K562 (cell line): ENCODE measurements around the gene WDR45. TPM values are rescaled to one million over a fixed set of nuclear protein-coding genes. Genes with fewer than 3 reads are reported as not detected.

Experiments
- CCAR2 ChIP-seq: fragments of 200-400 bp; formaldehyde crosslinking; IDR thresholded peaks from 2 replicates; pipeline ENCODE4 v1.6.1; 2017; ENCODE audit warnings: mild to moderate bottlenecking, low read depth, low read length
- CSDE1 ChIP-seq, 2 experiments: fragments of 450-650 bp; IDR thresholded peaks; 2 replicates each; pipeline ENCODE4 v1.6.1; 2016; ENCODE audit warnings: mild to moderate bottlenecking in 1 of 2
- E2F3 ChIP-seq: fragments of 250-450 bp; sonication (Bioruptor Pico); IDR thresholded peaks from 2 replicates; pipeline ENCODE4 v1.4.0; 2020; ENCODE audit warnings: mild to moderate bottlenecking
- FUS ChIP-seq: fragments of 200-400 bp; formaldehyde crosslinking; optimal IDR thresholded peaks from 2 replicates; pipeline ENCODE3; 2017; ENCODE audit warnings: low read depth, low read length
- GTF2A2 ChIP-seq: IDR thresholded peaks from 2 replicates; pipeline ENCODE4 v1.6.1; 2016; ENCODE audit warnings: mild to moderate bottlenecking, missing genetic modification characterization, missing compliant biosample characterization
- HMGN3 ChIP-seq: IDR thresholded peaks from 2 replicates; pipeline ENCODE4 v1.6.1; 2011; ENCODE audit warnings: borderline replicate concordance, low read depth, mild to moderate bottlenecking, mixed read lengths, low read length; ENCODE audit not compliant: insufficient read length; ENCODE audit errors: extremely low read depth
- MBD2 ChIP-seq: sonication (generic); IDR thresholded peaks from 2 replicates; pipeline ENCODE4 v1.6.1; 2016; ENCODE audit warnings: low read depth, borderline replicate concordance
- MTA3 ChIP-seq: fragments of 450-650 bp; formaldehyde crosslinking; IDR thresholded peaks from 2 replicates; pipeline ENCODE4 v1.6.1; 2017; ENCODE audit warnings: mild to moderate bottlenecking, borderline replicate concordance
- POLR3A ChIP-seq: IDR thresholded peaks from 2 replicates; pipeline ENCODE4 v1.6.1; 2011; ENCODE audit warnings: borderline replicate concordance, mild to moderate bottlenecking, moderate library complexity; ENCODE audit not compliant: insufficient read length, insufficient read depth; ENCODE audit errors: extremely low read depth
- PPARD ChIP-seq: fragments of 250-450 bp; sonication (Bioruptor Pico); IDR thresholded peaks from 2 replicates; pipeline ENCODE4 v1.8.0; 2022; ENCODE audit warnings: inconsistent platforms, mild to moderate bottlenecking, moderate library complexity
- RBBP5 ChIP-seq: fragments of 200-600 bp; sonication (generic); IDR thresholded peaks from 2 replicates; pipeline ENCODE4 v1.6.1; 2012; ENCODE audit warnings: borderline replicate concordance, mild to moderate bottlenecking, low read length, control low read depth, inconsistent platforms; ENCODE audit not compliant: insufficient read depth, poor library complexity, severe bottlenecking
- RBFOX2 ChIP-seq: fragments of 200-400 bp; formaldehyde crosslinking; IDR thresholded peaks from 2 replicates; pipeline ENCODE4 v1.6.1; 2017; ENCODE audit warnings: low read depth, mild to moderate bottlenecking, low read length, moderate library complexity
- RBM14 ChIP-seq: fragments of 200-400 bp; formaldehyde crosslinking; IDR thresholded peaks from 2 replicates; pipeline ENCODE4 v1.6.1; 2018; ENCODE audit warnings: low read depth, mild to moderate bottlenecking, low read length, moderate library complexity, borderline replicate concordance; ENCODE audit not compliant: insufficient read depth
- RFX5 ChIP-seq: IDR thresholded peaks from 2 replicates; pipeline ENCODE4 v1.6.1; 2011; ENCODE audit warnings: low read depth, mild to moderate bottlenecking, improper control_type of control experiment, low read length
- SIRT6 ChIP-seq: IDR thresholded peaks from one replicate; pipeline ENCODE4 v1.6.1; 2012; ENCODE audit warnings: low read depth, mild to moderate bottlenecking, control low read depth, inconsistent platforms, low read length, moderate library complexity
- TAL1 ChIP-seq: fragments of 450-650 bp; IDR thresholded peaks from 2 replicates; pipeline ENCODE4 v1.6.1; 2016; ENCODE audit warnings: mild to moderate bottlenecking
- XRCC3 ChIP-seq: fragments of 450-650 bp; IDR thresholded peaks from 2 replicates; pipeline ENCODE4 v1.6.1; 2017; ENCODE audit warnings: mild to moderate bottlenecking, moderate library complexity
- ZNF175 ChIP-seq: fragments of 200-800 bp; sonication (Bioruptor generic); IDR thresholded peaks from 2 replicates; pipeline ENCODE4 v1.6.1; 2016; ENCODE audit warnings: low read depth, mild to moderate bottlenecking, missing genetic modification characterization, missing compliant biosample characterization
- ZNF561 ChIP-seq: fragments of 450-650 bp; formaldehyde crosslinking; conservative IDR thresholded peaks from 2 replicates; pipeline ENCODE4 v1.4.0; 2020; ENCODE audit warnings: mild to moderate bottlenecking, moderate library complexity
- ZNF644 ChIP-seq: fragments of 200-800 bp; sonication (Bioruptor generic); IDR thresholded peaks from 2 replicates; pipeline ENCODE4 v1.6.1; 2016; ENCODE audit warnings: low read depth, missing genetic modification characterization, missing compliant biosample characterization
- polyA plus RNA-seq, 8 experiments: library from polyadenylated mRNA; depleted of rRNA in 4 of 8; stranded (reverse) in 5 of 8; unstranded in 3 of 8; fragments of >200 nt; fragmentation: Nextera tagmentation in 2 of 8; fragmentation: Illumina TruSeq in 1 of 8; extraction: Ambion mirVana in 2 of 8; extraction: Trizol in 1 of 8; gene quantifications; 2 replicates each; pipeline versions ENCODE4 v1.2.1 to v1.2.3, GENCODE V29; 2011 to 2014; ENCODE audit warnings: inconsistent platforms in 1 of 8, missing spikeins in 1 of 8
- total RNA-seq, 7 experiments: library from RNA; depleted of rRNA in 6 of 7; stranded (reverse); fragments of >200 nt in 6 of 7; fragmentation: Illumina TruSeq in 2 of 7; extraction: Trizol in 2 of 7; gene quantifications; 2 replicates each; pipeline versions ENCODE4 v1.2.1 to v1.2.3, GENCODE V29; 2011 to 2021; ENCODE audit warnings: low replicate concordance in 1 of 7
- TF ChIP-seq, protein P1 (sequence below): sonication (generic); formaldehyde crosslinking; IDR thresholded peaks from 2 replicates; pipeline ENCODE4 v1.8.1; 2023; ENCODE audit warnings: mild to moderate bottlenecking, missing genetic modification reagents, moderate library complexity
- TF ChIP-seq, protein P2 (sequence below): fragments of 250-450 bp; sonication (Bioruptor Pico); IDR thresholded peaks from 2 replicates; pipeline ENCODE4 v1.5.0; 2021
- TF ChIP-seq, protein P3 (sequence below): fragments of 450-650 bp; IDR thresholded peaks from 2 replicates; pipeline ENCODE4 v1.6.1; 2016; ENCODE audit warnings: antibody characterized with exemption
- TF ChIP-seq, protein P4 (sequence below): sonication (generic); formaldehyde crosslinking; IDR thresholded peaks from 2 replicates; pipeline ENCODE4 v1.8.0; 2022; ENCODE audit warnings: missing genetic modification reagents, mild to moderate bottlenecking, moderate library complexity, borderline replicate concordance

The WDR45 gene
- total and polyA plus RNA-seq, 9 of the 15 experiments (the other 6 are each of a cell fraction or from before 2014, with no cell fraction given) = 19.4 to 136 (median 59.7) TPM

DNA sequence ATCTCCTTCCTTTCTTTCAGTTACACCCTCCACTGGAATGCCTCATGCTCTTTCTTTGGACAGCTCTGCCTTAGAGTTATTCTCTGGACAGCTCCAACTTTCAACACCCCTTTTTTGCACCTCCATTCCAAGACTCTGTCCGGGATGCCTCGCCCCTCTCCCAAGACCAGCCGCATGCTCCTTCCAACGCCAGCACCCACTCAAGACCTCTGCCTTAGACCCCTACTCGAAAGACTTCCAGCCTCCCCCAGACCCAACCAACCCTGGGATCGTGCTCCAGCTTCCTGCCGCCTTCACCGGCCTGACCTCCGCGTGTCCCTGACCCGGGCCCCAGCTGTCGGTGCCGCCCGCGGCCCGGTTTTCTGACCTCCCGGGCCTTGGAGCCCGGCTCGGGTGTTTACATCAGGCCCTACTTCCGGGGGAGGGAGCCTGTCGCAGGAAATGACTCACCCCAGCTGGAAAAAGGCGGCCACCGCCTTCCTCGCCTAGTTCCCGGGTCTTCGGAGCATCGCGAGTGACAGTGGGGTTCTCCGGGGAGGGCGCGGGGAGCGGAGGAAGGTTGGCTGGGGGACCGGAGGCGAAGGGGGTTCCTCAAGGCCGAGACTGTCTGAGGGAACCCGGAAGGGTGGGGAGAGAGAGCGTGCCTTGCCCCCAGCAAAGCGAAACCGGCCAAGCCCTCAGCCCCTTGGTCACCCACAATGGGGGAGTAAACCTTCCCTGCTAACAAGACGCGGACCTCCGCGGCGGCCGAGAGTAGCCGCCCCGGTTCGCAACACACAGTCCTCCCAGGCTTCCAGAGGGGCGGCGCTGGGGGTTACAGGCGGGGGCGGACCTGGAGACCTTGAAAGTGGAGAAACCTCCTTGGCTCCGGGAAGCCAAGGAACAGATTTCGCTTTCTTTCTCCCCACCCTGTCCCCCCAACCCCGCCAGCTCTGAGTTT, at the start of gene WDR45 (continued):
- TF ChIP-seq, protein P1, sequence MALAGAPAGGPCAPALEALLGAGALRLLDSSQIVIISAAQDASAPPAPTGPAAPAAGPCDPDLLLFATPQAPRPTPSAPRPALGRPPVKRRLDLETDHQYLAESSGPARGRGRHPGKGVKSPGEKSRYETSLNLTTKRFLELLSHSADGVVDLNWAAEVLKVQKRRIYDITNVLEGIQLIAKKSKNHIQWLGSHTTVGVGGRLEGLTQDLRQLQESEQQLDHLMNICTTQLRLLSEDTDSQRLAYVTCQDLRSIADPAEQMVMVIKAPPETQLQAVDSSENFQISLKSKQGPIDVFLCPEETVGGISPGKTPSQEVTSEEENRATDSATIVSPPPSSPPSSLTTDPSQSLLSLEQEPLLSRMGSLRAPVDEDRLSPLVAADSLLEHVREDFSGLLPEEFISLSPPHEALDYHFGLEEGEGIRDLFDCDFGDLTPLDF (CRISPR knock-in tag) = no peak
- TF ChIP-seq ZNF561 (CRISPR knock-in tag) (no peak), MBD2 (0 out of 2 replicates have a peak, but pooled peaks have one; percentile 32), TAL1 (no peak), XRCC3 (no peak), RBM14 (no peak), GTF2A2 (no peak), SIRT6 (no peak), CCAR2 (no peak), ZNF175 (no peak), RFX5 (no peak), HMGN3 (peak; percentile 21), ZNF644 (no peak), RBFOX2 (peak; percentile 94), POLR3A (no peak), FUS (no peak), CSDE1 (IDR thresholded peaks at IDR 0.05) (peak in 1 of 2 experiments; percentile 61; a peak in 2 of 4 replicates), E2F3 (CRISPR knock-in tag) (0 out of 2 replicates have a peak, but pooled peaks have one; percentile 56), PPARD (CRISPR knock-in tag) (no peak), RBBP5 (peak; percentile 73), MTA3 (no peak; the same call in 1 of the 2 replicates)
- TF ChIP-seq, protein P2, sequence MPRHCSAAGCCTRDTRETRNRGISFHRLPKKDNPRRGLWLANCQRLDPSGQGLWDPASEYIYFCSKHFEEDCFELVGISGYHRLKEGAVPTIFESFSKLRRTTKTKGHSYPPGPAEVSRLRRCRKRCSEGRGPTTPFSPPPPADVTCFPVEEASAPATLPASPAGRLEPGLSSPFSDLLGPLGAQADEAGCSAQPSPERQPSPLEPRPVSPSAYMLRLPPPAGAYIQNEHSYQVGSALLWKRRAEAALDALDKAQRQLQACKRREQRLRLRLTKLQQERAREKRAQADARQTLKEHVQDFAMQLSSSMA (CRISPR knock-in tag) = no peak
- TF ChIP-seq, protein P3, sequence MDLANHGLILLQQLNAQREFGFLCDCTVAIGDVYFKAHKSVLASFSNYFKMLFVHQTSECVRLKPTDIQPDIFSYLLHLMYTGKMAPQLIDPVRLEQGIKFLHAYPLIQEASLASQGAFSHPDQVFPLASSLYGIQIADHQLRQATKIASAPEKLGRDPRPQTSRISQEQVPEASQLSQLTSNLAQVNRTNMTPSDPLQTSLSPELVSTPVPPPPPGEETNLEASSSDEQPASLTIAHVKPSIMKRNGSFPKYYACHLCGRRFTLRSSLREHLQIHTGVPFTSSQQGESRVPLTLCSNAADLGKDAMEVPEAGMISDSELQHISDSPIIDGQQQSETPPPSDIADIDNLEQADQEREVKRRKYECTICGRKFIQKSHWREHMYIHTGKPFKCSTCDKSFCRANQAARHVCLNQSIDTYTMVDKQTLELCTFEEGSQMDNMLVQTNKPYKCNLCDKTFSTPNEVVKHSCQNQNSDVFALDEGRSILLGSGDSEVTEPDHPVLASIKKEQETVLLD = no peak; the same call in 1 of the 2 replicates
- TF ChIP-seq, protein P4, sequence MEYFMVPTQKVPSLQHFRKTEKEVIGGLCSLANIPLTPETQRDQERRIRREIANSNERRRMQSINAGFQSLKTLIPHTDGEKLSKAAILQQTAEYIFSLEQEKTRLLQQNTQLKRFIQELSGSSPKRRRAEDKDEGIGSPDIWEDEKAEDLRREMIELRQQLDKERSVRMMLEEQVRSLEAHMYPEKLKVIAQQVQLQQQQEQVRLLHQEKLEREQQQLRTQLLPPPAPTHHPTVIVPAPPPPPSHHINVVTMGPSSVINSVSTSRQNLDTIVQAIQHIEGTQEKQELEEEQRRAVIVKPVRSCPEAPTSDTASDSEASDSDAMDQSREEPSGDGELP (CRISPR knock-in tag) = peak; percentile 100
